Transverse colon (tissue), 4 donors: ENCODE measurements around the gene PXT1. TPM values are rescaled to one million over a fixed set of nuclear protein-coding genes. Genes with fewer than 3 reads are reported as not detected.
"Not testable (repeated sequence)": the region's sequence is repeated elsewhere in the genome, so short reads cannot be mapped to it uniquely, and the experiment has no call there.

Experiments used
- DNase-seq: peaks from one replicate; pipeline ENCODE4 v3.0.0-alpha.2; 2019
- H3K27ac ChIP-seq, 4 donors: fragments of 200-600 bp; sonication (generic); 2 replicates each; pipeline ENCODE4 v1.5.1; 2016 to 2018; ENCODE audit warnings: inconsistent platforms in 4 of 4
- H3K27me3 ChIP-seq: fragments of 200-600 bp; sonication (generic); 2 replicates; pipeline ENCODE4 v1.5.1; 2017; ENCODE audit warnings: inconsistent platforms
- H3K36me3 ChIP-seq, 4 donors: fragments of 200-600 bp; sonication (generic); 2 replicates each; pipeline ENCODE4 v1.5.1; 2017 to 2019; ENCODE audit warnings: inconsistent platforms in 4 of 4
- H3K4me1 ChIP-seq, 4 donors: fragments of 200-600 bp; sonication (generic); 2 replicates each; pipeline ENCODE4 v1.5.1; 2017 to 2020; ENCODE audit warnings: inconsistent platforms in 4 of 4
- H3K4me3 ChIP-seq, 4 donors: fragments of 200-600 bp; sonication (generic); 1 replicate in 1 of 4; 2 replicates in 3 of 4; pipeline versions ENCODE4 v1.5.1 to v1.6.1; 2017 to 2019; ENCODE audit warnings: inconsistent platforms in 4 of 4
- H3K9me3 ChIP-seq, 2 donors: fragments of 200-600 bp; sonication (generic); 2 replicates each; pipeline ENCODE4 v1.5.1; 2017 to 2019; ENCODE audit warnings: inconsistent platforms in 2 of 2
- CTCF ChIP-seq, 5 experiments: fragments of 200-600 bp in 3 of 5; fragments of 450-650 bp in 2 of 5; sonication (generic) in 3 of 5; IDR thresholded peaks; 1 replicate in 2 of 5; 2 replicates in 3 of 5; pipeline ENCODE4 v1.5.1; 2016 to 2017; ENCODE audit warnings: antibody characterized with exemption in 5 of 5, inconsistent platforms in 3 of 5, mild to moderate bottlenecking in 2 of 5, moderate library complexity in 1 of 5
- EP300 ChIP-seq: sonication (generic); formaldehyde crosslinking; IDR thresholded peaks from one replicate; pipeline ENCODE4 v1.6.1; 2017; ENCODE audit warnings: antibody characterized with exemption, low read depth
- POLR2A ChIP-seq: fragments of 450-650 bp; IDR thresholded peaks from one replicate; pipeline ENCODE4 v1.6.1; 2016; ENCODE audit warnings: antibody characterized with exemption, mild to moderate bottlenecking, moderate library complexity
- POLR2AphosphoS5 ChIP-seq, 3 donors: sonication (generic); formaldehyde crosslinking; IDR thresholded peaks; one replicate each; pipeline ENCODE4 v1.6.1; 2016; ENCODE audit warnings: antibody characterized with exemption in 3 of 3
- whole genome bisulfite sequencing, 2 donors: methylation state at CpG; one replicate each; pipeline ENCODE4 v1.1.5; 2018; ENCODE audit warnings: low coverage in 1 of 2; 5-methylcytosine and 5-hydroxymethylcytosine counted together
- in situ Hi-C, 4 donors: fragments of 200-750 bp; cut with MboI; loops; one replicate each; pipeline versions ENCODE4 v1.15.0 to v1.15.1; 2017; ENCODE audit warnings: low sequenced_read_pairs in 3 of 4, low pct_ligation_motif_present in 1 of 4, low pct_unique_long_range_greater_than_20kb in 1 of 4
- intact Hi-C: fragments of 100-400 bp; cut with DNase I; formaldehyde crosslinking; loops from one replicate; pipeline ENCODE4 v1.15.1; 2023; ENCODE audit warnings: low total_unique reads
- total RNA-seq, 4 donors: library from RNA; depleted of rRNA; stranded (reverse); fragments of >200 nt; gene quantifications; one replicate each; pipeline ENCODE4 v1.1.0, GENCODE V29; 2016

PXT1 gene
- total RNA-seq, 4 donors from 2014 or later: 0.14 TPM; not detected in 3

- Histone ChIP-seq H3K27me3 (no peaks in the 10 kb centered on the region), H3K27ac (no peak overlapping the region), H3K4me1 (no peaks in the 10 kb centered on the region), H3K36me3 (no peaks in the 10 kb centered on the region), H3K4me3 (no peak overlapping the region), H3K9me3 (no peaks in the 10 kb centered on the region)
- in situ Hi-C loops (loop anchor here in 3 of 4 donors (10.0 to 25.0 kb wide), 3 partner anchors 63 to 355 kb away; partner anchors contain the start of gene SLC26A8 (in 2 of the 3)), intact Hi-C loops (no loop called here)
- no peak for DNase-seq
- WGBS, 2 donors: 81% methylated on average over 3 of the region's 3 CpGs; no CpG with 5 or more reads in 1 of the 2 donors
- TF ChIP-seq POLR2A: no peak
- no peak for TF ChIP-seq CTCF (IDR thresholded peaks at IDR 0.05)
- TF ChIP-seq EP300: no peak
- no peak for TF ChIP-seq POLR2AphosphoS5 (IDR thresholded peaks at IDR 0.05)
Measured at GRCh38 chr6:36367743-36368142, 74.9 kb downstream of the PXT1 start.

- no peak overlapping the region for H3K27ac ChIP-seq
- H3K27me3 ChIP-seq: no peaks in the 10 kb centered on the region
- H3K36me3 ChIP-seq: no peaks in the 10 kb centered on the region
- intact Hi-C loops (no loop called here), in situ Hi-C loops (loop anchor here in 3 of 4 donors (10.0 to 25.0 kb wide), 3 partner anchors 60 to 353 kb away; partner anchors contain the start of gene SLC26A8 (in 2 of the 3))
- 60 to 74% methylated on average over 3 to 14 of the region's 19 CpGs for WGBS, 2 donors
- TF ChIP-seq POLR2AphosphoS5 (IDR thresholded peaks at IDR 0.05): no peak
- no peak for TF ChIP-seq CTCF (IDR thresholded peaks at IDR 0.05)
- no peak for TF ChIP-seq POLR2A
- H3K4me3 ChIP-seq: no peak overlapping the region
- no peaks in the 10 kb centered on the region for H3K9me3 ChIP-seq
- H3K4me1 ChIP-seq: peaks cover 0 to 8% (median 2%) of the 10 kb centered on the region in 4 donors
- DNase-seq: no peak
Measured at GRCh38 chr6:36364669-36365479, 77.8 kb downstream of the PXT1 start.

- H3K27me3 ChIP-seq, H3K4me3 ChIP-seq, DNase-seq, H3K27ac ChIP-seq, intact Hi-C loops, H3K4me1 ChIP-seq, H3K9me3 ChIP-seq, H3K36me3 ChIP-seq: not testable (repeated sequence)
- 83 to 92% methylated on average over 1 to 30 of the region's 34 CpGs for WGBS, 2 donors
- in situ Hi-C loops: loop anchor here in 3 of 4 donors (10.0 to 25.0 kb wide), 3 partner anchors 59 to 352 kb away; partner anchors contain the start of gene SLC26A8 (in 2 of the 3)
Measured at GRCh38 chr6:36364061-36364635, 78.5 kb downstream of the PXT1 start.

- H3K36me3 ChIP-seq, H3K27me3 ChIP-seq, H3K27ac ChIP-seq, H3K9me3 ChIP-seq, DNase-seq, intact Hi-C loops, H3K4me3 ChIP-seq: not testable (repeated sequence)
- peaks cover 0 to 14% (median 3%) of the 10 kb centered on the region in 4 donors for H3K4me1 ChIP-seq
- WGBS, 2 donors: 84% methylated on average over 13 of the region's 13 CpGs; no CpG with 5 or more reads in 1 of the 2 donors
- in situ Hi-C loops: loop anchor here in 3 of 4 donors (10.0 to 25.0 kb wide), 3 partner anchors 59 to 351 kb away; partner anchors contain the start of gene SLC26A8 (in 2 of the 3)
Measured at GRCh38 chr6:36363371-36363752, 79.3 kb downstream of the PXT1 start.
